ENCODE data around the gene CDHR5.

CDHR5 gene

DNA sequence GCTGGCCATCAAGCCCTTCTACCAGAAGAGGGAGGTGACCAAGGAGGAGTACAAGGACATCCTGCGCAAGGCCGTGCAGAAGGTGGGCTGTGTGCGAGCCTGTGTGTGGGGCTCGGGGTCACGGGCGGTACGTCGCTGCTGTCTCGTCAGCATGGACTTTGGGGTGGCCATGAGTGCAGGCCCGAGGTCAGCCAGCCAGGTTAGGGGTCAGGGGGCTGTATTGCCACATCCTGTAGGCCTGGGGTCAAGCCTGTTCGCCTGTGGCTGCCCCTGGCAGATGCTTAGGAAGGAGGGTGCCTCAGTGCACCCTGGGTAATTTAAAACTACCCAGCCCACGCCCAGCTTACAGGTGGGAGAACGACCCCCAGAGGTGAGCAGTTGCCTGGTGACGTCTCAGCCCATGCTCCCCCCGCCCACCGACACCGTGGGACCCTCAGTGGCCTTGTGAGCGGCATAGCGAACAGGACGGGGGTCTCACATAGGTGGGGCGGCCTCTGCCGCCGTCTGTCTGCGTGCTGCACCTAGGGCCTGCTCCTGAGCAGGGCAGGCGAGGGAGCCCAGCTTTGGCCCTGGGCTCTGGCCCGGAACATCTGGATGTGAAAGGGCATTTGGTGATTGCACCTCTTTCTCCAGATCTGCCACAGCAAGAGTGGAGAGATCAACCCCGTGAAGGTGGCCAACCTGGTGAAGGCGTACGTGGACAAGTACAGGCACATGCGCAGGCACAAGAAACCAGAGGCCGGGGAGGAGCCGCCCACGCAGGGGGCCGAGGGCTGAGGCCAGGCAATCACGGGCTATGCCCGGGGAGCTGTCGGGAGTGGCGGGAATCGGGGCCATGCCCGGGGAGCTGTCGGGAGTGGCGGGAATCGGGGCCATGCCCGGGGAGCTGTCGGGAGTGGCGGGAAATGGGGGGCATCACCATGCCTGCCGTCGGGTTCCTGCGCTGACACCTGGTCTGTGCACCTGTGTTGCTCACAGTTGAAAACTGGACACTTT is 13.5 kb downstream of the CDHR5 start:
- no peak for DNase-seq (ENCODE audit: low read depth in 2 of 2)

DNA sequence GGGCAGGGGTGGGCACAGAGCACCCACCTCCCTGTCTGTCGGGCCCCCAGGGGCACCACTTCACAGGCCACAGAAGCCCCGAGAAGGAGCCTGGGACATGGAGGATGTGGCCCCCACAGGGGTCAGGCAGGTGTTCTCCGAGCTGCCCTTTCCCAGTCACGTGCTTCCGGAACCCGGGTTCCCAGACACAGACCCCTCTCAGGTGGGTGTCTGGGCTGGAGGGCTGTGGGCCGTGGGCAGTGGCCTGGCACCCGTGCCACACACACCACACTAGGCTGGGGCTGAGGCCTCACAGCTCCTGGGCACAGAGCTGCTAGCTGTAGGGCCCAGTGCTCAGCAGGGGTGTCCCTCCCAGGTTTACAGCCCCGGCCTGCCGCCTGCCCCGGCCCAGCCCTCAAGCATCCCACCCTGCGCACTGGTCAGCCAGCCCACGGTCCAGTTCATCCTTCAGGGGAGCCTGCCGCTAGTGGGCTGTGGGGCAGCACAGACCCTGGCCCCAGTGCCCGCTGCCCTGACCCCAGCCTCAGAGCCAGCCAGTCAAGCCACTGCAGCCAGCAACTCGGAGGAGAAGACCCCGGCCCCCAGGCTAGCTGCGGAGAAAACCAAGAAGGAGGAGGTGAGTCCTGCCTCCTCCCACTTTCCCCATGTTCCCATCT is 14.5 kb downstream of the CDHR5 start:
- no peak for DNase-seq (ENCODE audit: low read depth in 2 of 2)

DNA sequence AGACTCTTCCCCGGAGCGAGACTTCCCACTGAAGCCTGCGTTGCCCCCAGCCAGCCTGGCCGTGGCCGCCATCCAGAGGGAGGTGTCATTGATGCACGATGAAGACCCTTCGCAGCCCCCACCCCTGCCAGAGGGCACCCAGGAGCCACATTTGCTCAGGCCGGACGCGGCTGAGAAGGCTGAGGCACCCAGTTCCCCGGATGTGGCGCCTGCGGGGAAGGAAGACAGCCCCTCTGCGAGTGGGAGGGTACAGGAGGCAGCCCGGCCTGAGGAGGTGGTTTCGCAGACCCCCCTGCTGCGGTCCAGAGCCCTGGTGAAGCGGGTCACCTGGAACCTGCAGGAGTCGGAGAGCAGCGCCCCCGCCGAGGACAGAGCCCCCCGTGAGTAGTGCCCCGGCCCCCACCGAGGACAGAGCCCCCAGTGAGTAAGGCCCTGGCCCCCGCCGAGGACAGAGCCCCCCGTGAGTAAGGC is 15.4 kb downstream of the CDHR5 start:
- no peak for DNase-seq (ENCODE audit: low read depth in 2 of 2)

DNA sequence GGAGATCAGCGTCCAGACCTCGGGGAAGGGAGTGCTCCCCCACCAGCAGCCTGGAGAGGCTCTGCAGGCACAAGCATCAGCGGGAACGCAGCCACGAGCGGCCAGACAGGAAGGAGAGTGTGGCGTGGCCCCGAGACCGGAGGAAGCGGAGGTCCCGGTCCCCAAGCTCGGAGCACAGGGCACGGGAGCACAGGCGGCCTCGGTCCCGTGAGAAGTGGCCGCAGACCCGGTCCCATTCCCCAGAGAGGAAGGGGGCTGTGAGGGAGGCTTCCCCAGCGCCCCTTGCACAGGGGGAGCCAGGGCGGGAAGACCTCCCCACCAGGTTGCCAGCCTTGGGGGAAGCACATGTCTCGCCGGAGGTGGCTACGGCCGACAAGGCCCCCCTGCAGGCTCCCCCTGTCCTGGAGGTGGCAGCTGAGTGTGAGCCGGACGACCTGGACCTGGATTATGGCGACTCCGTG is 15.9 kb downstream of the CDHR5 start:
- DNase-seq (ENCODE audit: low read depth in 2 of 2), result no peak

- DNase-seq (ENCODE audit: low read depth in 2 of 2), result no peak
Measured at GRCh38 chr11:607971-608659, 16.6 kb downstream of the CDHR5 start.

DNA sequence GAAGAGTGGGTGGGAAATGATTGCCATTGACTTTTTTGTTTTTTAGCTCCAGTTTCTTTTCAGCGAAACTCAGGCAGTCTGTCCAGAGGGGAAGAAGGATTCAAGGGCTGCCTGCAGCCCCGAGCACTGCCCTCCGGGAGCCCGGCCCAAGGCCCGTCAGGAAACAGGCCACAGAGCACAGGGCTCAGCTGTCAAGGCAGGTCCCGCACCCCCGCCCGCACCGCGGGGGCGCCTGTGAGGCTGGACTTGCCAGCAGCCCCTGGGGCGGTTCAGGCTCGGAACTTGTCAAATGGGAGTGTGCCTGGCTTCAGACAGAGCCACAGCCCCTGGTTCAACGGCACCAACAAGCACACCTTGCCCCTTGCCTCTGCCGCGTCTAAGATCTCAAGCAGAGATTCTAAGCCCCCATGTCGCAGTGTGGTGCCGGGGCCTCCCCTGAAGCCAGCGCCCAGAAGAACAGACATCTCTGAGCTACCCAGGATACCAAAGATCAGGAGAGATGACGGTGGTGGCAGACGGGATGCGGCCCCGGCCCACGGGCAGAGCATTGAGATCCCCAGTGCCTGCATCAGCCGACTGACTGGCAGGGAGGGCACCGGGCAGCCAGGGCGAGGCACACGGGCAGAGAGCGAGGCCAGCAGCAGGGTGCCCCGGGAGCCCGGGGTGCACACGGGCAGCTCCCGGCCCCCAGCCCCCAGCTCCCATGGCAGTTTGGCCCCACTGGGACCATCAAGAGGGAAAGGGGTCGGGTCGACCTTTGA is 17.6 kb downstream of the CDHR5 start:
- no peak for DNase-seq (ENCODE audit: low read depth in 2 of 2)

DNA sequence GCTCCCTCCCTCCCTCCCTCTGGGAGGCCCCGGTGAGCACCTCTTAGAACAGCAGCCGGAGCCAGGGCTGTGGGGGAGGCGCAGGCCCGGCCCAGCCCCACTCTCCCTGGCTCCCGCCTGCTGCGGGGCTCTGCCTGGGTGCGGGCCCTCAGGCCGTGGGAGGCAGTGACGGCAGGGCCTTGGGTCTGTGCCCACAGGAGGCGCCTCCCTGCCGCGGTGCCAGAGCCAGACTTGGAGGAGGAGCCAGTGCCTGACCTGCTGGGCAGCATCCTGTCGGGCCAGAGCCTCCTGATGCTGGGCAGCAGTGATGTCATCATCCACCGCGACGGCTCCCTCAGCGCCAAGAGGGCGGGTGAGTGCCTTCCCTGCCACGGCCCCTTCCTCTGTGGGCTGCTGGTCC is 18.5 kb downstream of the CDHR5 start:
- no peak for DNase-seq (ENCODE audit: low read depth in 2 of 2)

DNA sequence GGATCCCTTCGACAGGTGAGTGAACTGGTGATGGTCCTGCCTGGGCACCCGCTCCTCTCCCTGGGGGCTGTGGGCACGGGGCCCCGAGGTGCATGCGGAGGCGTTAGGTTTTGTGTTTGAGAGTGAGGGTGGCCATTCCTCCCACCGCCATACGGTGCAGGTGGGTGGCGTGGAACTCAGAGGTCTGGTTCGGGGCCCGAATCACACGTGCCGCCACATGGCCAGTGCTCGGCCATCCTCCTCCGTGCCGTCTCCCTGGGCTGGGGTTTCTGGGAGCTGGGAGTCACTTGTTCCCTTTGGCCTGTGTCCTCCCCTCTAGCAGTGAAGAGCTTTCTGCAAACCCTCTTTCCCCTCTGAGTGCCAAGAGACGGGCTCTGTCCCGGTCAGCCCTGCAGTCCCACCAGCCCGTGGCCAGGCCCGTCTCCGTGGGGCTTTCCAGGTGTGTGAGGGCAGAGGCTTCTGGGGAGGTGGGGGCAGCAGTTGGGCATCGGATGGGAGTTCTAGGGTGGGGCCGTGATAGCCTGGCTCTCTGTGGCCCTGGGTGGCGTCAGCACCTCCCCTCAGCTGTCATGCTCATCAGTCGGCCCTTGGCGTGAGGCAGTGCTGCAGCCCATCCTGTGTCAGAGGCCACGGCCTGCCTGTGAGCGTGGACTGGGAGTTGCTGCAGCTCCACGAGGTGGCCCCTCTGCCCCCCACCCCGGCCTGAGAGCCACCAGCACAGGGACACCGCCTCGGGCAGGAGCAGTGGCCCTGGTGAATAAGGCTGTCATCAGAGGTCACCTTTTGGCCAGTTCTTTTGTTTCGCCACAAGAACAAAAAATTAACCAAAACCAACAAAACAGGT is 19.2 kb downstream of the CDHR5 start:
- DNase-seq (ENCODE audit: low read depth in 2 of 2), result no peak

GRCh38 chr11:603154-603553 is 21.6 kb downstream of the CDHR5 start:
- no peak for DNase-seq (ENCODE audit: low read depth in 2 of 2)

DNA sequence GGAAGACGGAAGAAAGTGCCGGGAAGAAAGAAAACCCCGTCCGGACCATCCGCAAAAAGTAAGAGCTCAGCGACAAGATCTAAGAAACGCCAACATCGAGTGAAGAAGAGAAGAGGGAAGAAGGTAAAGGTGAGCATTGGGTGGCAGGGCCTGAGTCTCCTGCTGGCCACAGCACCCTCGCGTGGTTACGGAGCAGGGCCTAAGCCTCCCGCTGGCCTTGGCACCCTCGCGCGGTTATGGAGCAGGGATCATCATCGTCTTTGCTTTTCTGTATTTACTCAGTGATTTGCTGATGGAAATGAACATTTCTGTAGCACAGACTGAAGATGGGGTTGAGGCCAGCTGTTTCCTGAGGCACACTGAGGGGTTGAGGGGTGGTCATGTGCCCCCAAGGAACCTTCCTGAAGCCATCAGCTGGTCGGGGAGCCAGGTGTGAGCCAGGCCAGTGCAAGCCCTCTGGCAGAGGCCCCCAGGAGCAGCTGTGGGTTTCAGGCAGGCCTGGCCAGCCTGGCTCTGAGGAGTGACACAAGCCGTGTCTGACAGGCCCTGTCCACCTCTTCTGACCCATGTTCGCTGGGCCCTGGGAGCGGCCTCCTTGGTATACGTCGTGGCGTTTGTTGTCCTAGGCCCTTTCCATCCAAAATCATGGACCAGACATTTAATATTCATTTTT is 23.0 kb downstream of the CDHR5 start:
- no peak for DNase-seq (ENCODE audit: low read depth in 2 of 2)

DNA sequence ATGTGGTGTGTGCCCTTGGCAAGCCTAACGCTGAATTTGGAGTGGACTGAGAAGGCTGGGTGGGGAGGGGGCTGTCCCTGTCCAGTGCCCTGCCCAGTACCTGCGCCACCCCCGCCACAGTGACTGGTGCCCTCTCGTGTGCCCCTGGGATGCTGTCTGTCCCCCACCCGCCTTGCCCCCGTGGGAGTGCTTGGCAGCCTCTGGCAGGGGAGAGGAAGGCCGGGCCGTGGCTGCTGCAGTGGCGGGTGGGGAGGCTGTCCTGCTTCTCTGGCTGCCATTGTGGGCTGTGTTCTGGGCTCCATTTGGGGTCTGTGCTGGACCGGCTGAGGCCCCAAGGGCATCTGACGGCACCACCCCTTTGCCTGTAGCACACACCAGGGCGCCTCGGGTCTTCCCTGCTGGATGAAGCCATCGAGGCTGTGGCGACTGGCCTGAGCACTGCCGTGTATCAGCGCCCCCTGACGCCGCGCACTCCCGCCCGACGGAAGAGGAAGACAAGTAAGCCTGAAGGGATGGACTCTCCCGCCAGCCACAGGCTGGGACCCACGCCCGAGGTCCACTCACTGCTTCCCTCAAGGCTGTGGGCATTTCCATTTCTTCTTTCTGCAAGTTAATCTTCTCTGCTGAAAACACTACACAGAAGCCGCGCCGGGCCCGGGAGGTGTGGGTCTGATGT is 26.6 kb downstream of the CDHR5 start:
- no peak for DNase-seq (ENCODE audit: low read depth in 2 of 2)

- DNase-seq (ENCODE audit: low read depth in 2 of 2), result no peak
Measured at GRCh38 chr11:597166-597725, 27.5 kb downstream of the CDHR5 start.

GRCh38 chr11:596374-596773 is 28.4 kb downstream of the CDHR5 start:
- no peak for DNase-seq (ENCODE audit: low read depth in 2 of 2)

DNA sequence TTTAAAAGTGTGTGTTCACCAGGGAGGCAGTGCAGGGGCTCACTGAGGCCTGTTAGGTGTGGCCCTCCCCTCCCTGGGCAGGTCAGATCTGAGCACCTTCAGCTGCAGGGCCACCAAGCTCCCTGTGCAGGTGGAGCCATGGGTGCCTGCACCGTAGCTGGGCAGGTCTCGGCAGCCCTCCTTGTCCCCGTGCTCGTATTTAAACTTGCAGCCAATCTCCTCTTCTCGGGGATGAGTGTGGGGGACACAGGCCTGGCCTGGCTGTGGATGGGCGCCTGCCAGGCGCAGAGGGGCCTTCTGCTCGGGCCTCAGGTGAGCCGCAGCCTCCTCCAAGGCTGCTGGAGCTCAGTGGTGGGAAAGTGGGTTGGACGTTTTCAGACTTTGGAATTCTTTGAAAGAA is 29.4 kb downstream of the CDHR5 start:
- no peak for DNase-seq (ENCODE audit: low read depth in 2 of 2)

DNA sequence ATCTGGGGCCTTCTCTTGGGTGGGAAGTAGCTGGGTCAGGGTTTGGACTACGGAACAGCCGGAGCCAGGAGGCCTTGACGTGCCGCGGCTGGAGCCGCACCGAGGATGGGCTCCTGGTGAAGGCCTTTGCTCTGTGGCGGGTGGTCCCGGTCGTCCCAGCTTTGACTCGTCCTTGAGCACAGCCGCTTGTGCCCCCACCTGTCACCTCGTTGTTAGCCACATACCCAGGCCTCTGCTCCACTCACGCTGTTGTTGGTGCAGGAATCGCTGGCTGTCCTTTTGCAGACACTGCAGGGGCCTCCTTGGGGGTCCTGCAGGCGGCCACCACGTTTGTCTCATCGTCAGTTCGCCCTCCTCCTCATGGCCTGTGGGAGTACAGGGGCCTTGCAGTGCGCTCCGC is 31.4 kb downstream of the CDHR5 start:
- DNase-seq (ENCODE audit: low read depth in 2 of 2), result no peak

- no peak for DNase-seq (ENCODE audit: low read depth in 2 of 2)
Measured at GRCh38 chr11:592918-593317, 31.8 kb downstream of the CDHR5 start.

- DNase-seq (ENCODE audit: low read depth in 2 of 2), result no peak
Measured at GRCh38 chr11:592501-592900, 32.3 kb downstream of the CDHR5 start.

DNA sequence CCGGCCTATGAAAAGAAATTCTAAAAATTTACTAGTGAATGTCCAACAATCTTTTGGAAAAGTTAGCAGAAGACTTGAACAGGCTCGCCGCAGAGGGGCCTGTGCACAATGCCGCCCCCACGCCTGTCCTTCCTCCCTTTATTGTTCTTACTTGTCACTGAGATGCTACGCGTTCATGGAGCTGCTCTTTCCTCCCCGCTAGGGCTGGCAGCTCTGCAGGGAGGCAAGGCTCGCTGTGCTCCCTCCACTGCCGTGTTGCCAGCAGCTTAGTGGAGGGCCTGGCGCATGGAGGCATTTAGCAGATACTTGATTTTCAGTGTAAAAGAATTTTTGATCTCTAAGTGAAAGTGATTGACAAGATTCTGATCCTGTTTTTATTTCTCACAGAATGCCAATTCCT is 33.8 kb downstream of the CDHR5 start:
- no peak for DNase-seq (ENCODE audit: low read depth in 2 of 2)

DNA sequence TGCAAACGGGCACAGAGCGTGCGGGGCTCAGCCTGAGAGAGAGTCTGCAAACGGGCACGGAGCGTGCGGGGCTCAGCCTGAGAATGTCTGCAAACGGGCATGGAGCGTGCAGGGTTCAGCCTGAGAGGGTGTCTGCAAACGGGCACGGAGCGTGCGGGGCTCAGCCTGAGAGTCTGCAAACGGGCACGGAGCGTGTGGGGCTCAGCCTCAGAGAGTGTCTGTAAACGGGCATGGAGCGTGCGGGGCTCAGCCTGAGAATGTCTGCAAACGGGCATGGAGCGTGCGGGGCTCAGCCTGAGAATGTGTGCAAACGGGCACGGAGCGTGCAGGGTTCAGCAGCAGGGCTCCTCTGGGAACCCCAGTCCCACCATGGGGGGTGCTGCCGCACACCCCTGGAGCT is 35.0 kb downstream of the CDHR5 start:
- DNase-seq (ENCODE audit: low read depth in 2 of 2), result no peak

All from stimulated activated CD4-positive, alpha-beta T cell treated with anti-CD3 and anti-CD28 coated beads, Interleukin-1b, Interleukin-23, amount 100 ng/mL, for 1 hour (primary cell).